HG03439 (cell line): ENCODE measurements around the gene PRDM1.

Experiments
- ATAC-seq: cut with Tn5 transposase; IDR thresholded peaks from one replicate; pipeline ENCODE4 v1.9.1; 2021; ENCODE audit warnings: mild to moderate bottlenecking, moderate library complexity; ENCODE audit not compliant: unreplicated experiment

PRDM1 gene

DNA sequence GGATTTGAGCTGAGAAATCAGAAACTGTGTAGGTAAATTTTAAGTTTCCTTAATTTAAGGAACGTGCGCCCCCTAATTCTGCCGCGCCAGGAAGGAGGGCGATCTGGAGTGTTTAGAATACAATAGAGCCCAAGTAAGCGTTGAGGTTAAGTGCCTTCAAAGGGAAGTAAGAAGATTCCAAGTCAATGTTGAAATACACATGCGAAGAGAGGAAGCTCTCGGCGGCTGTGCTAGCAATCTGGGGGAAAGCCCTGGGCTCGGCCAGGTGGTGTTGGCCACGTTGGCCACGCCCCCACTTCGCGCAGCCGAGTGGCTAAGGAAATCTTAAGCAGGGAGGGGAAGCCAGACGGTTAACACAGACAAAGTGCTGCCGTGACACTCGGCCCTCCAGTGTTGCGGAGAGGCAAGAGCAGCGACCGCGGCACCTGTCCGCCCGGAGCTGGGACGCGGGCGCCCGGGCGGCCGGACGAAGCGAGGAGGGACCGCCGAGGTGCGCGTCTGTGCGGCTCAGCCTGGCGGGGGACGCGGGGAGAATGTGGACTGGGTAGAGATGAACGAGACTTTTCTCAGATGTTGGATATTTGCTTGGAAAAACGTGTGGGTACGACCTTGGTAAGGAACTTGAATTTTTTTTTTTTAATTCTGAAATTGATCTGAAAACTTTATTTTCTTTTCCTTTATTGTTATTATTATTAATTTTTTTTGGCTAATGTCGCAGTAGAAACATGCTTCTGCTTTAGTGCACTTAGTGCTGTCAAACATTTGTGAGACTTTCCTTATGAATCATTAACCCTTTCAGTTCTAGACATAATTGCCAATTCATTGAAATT lies at the start of gene PRDM1:
Gene PRDM1 (plus strand): TSS at position 353 of the 830 bp plus-strand sequence. CDS start 218 bp downstream, at position 571.
- peak; percentile 74 for ATAC-seq

DNA sequence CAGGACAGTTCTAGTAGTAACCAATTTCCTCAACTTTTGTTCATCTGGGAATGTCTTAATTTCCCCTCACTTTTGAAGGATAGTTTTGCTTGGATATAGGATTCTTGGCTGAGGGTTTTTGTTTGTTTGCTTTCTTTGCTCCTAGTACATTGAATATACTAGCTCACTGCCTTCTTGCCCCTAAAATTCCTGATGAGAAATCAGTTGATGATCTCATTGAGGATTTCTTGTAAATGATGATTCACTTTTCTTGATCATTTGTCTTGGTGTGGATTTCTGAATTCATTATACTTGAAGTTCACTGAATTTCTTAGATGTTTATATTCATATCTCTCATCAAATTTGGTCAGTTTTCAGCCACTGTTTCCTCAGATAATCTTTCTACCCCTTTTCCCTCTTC lies 49.1 kb upstream of the PRDM1 start:
- no peak for ATAC-seq

DNA sequence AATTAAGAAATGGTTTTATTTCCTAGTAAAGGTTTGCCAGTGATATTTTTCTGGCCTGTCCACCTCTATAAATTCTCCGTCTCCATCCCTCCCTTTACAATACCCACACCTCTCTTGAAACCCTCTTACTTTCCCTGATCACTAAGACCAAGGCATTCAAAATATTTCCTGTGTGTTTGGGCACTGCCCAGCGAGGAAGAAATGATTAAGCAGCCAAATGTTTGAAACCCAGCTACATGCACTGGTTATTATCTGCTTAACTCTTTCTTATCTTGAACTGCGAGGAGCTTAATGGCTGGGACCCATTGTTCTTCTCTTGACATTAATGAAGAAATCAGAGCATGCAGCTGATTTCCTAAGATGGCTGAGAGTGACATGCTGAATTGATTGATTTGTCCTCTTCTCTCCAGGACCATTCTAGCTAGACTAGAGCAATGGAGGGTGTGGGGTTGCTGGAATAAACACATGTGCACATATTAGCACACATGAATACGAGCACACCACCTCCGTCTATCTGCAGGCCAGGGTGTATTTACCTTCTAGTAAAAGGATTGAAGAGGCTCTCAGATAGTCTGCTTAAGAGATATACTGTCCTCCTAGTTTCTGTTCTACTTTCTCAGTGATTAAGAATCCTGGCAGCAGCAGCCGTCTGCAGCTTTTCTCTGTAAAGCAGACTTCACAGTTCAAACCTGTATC lies 46.1 kb upstream of the PRDM1 start:
- no peak for ATAC-seq

DNA sequence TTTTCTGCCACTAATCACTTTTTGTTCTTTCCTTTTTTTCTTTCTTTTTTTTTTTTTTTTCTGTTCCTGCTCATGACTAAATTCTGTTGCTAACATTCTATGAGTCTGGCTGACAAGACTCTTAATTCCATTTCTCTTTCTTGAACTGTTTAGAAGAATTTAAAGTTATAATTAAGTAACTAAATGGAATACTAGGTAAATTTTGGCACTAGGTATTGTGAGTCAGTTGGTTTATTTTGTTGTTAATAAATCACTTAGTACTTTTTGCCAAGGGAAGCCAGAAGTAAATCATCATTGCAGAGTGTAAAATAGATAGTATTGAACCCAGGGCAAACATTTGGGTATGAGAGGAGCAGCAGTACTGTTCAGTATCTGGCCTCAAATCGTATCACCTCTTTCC lies 42.0 kb upstream of the PRDM1 start:
- ATAC-seq: no peak

DNA sequence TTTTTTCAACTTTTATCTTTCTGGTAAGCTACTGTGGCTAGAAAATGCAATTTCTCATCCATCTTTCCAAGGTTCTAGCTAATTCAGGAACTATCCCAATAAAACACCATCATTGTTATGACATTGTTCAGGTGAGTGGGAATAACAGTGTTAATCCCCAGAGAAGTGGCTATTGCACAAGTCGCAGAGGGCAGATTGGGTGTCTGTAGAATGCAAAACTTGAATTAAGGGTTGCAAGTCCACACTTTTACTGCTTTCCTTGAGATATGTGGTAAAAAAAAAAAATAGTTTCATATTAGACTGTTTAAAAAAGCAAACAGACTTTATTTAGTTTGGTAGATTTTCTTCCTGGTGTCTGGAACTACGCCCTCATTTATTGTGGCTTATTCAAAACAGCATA lies 41.1 kb upstream of the PRDM1 start:
- no peak for ATAC-seq

DNA sequence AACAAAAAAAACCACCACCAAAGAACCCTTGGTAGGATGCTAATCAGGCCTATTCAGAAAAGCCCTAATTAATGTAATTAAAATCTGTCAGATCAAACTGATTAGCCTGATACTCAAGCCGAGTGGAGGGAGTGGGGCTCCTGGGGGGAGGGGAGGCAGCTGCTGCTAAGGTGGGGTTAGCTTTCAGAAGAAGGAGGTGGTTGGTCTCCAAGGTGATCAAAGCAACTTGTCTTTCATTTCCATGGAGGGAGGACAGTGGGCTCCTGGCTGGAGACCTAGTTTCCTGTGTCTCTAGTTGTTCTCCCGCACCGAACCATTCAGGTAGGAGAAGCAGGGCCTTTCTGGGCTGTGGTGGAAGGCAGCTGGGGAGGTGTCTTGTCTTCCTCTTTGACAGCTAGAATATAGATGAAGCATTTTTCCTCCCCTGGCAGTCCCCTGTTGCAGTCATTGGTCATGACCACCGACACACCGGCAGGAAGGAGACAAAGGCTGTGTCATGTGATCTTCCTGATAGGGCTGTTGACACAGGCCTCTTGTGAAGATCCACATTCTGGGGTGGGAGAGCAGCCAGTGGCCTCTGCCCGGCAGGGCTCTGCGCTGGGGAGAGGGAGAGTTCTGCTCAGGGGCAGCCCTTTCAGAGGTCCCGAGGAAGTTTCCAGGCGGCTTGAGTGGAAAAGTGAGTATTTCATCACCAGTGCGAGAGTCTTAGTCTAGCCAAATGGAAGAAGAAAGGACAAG lies 39.9 kb upstream of the PRDM1 start:
- no peak for ATAC-seq

DNA sequence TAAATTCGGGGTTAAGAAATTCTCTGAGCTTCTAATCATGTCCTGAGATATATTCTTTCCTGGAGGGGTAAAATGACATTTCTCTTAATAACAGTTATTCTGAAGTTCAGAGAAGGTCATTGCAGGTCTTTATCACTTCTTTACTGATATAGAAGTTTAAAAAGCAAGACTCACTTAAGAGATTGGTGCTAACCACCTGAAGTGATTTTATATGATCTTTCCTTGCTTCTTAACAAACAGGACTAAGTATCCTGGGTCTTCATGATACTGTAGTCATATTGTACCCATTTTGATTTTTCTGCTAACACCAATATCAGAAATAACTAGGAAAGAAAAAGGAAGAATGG lies 39.3 kb upstream of the PRDM1 start:
- no peak for ATAC-seq

DNA sequence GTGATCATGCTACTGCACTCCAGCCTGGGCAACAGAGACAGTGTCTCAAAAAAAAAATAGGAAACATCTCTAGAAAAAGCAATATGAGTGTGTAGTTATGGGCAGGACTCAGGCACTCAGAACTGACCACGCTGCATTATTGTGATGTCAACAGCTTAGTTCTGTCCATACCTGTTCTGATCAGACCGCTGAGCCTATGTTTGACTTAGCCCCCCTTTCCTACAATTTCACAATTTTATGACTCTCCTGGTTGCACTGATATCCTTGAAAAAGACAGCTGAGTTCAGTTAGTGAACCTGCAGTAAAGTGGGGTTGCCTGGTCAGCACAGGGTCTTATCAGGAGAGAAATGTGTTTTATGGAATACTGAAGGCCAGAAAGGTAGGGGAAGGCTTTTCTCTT lies 37.8 kb upstream of the PRDM1 start:
- no peak for ATAC-seq

DNA sequence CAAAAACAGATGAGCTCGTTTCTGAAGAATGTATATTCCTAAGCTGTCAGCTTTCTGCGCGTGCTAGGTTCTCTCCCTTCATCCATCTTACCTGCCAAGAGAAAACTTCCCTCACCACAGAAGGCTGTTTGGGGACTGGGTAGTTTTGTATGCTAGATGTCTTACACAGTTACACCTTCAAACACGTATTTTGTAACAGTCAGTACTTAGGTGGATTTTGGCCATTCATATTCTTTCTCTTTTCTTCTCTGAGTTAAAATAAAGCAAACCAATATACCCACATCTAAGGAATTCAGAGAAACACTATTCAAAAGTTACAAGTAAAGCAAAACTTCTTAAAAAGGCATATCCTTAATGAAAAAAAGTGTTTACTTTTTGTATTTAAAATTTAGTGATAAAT lies 35.6 kb upstream of the PRDM1 start:
- no peak for ATAC-seq

DNA sequence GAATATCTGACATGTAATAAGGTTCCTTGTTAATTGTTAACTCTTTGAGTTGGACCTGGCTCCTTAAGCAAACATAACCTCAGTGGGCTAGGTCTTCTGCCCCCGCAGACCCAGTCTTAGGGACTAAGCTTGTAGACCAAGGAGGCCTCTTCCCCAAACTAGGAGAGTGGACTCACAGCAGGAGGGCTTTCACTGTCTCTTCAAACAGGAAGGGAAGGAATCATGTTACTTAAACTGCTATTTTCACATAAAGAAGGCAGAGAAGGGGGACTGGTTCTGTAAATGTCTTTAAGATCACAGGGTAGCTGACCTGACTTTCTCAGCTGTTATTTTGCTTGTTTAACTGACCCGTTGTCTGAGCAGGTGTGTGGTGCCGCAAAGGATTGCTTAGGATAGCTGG lies 34.9 kb upstream of the PRDM1 start:
- no peak for ATAC-seq

DNA sequence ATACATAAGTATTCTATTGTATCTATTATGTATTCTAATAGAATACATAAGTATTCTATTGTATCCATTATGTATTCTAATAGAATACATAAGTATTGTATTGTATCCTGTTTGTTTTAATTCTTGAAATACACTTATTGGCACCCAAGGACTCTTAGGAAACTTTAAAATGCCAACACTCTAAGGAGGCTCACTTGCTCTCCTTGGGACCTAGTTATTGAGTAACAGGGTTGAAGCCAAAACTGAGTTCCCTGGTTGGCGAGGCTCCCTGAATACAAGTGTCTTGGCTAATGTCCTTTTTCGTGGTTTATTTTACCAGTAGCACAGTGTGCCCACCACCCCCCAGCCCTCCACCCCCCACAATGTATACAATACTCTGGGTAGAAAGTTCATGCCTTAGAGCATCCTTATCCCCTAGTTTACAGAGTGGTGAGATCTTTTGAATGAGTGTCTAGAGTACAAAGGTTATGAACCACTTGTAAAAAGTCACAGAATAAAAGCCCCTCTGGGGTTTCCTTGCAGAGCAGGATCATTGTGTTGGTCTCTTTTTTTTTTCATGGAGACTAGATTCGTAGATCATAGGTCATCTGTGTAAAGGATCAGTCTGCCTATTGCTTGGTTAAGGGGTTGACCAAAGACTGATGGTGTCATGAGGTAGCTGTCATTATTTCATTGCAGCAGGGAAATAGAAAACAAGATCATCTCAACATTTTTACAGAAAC lies 32.5 kb upstream of the PRDM1 start:
- no peak for ATAC-seq

DNA sequence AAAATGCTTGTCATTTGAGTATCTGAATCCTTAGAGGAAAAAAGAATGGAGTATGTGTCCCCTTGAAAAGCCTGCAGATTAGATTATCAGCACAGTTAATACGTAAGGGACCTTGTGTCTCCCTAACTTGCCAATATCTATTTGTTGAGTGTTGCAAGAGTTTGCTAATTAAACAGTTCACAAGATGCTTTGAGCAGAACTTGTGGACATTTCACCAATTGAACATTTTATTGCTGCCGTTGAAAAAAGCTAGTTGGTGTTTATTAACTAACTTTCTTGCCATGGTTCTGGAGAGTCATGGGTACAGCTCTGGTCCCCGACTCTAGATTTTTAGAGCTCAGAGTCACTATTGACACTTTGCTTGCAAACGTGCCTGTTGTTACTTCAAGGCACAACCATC lies 30.6 kb upstream of the PRDM1 start:
- no peak for ATAC-seq

DNA sequence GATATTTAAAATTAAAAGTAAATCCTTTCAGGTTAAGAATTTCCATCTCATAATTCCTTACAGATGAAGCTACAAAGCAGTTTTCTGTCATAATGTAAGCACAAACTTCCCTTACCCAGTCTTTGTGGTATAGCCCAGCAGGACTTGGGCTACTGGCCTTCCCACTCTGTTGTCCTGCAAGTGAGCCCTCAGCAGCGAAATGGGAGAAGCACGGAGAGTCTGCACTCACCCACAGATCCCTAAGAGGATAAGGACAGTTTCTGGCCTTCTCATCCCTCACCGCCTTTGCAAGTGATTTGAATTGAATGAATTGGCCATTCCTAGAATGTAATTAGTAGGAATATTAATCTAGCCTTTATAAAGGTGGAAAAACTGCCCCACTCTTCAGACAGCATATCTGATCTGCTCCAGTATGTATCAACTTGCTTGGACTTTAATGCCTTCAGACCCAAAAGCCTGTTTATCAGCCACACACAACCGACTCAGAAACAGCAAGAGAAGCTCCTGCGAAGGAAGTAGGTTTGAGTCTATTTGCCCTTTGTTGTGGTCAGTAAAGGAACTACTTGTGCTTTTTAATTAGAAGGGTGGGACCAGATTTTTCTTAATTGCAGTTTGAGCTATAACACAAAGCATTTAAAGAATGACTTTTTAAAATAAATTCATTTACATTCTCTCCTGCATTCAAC lies 29.9 kb upstream of the PRDM1 start:
- no peak for ATAC-seq

DNA sequence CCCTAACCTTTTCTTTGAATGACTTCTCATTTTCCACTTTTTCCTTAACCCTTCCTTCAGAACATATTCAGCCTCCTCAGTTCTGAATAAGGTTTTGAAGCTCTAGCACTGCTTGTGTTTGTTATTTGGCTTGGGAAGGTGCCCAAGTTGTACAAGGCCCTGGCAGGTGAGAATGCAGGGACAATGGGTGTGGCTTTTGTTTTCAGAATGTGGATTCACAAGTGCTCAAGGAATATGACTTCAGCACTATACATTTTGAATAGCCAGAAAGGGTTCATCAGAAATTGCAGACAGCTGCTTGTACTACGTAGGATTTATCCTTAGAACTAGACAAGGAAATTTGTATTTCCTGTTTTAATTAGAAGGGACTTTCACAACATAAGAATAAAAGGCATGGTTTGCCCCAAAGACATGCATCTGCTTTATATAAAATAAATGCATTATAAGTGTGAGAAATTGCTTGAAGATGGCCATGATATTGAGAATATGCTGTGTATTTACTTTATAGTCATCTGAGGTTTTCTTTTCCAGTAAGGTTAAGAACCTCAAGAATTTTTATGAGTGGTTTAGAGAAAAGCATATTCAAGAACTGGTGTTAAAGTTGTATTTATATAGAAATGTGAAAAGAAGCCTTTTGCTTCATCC lies 29.3 kb upstream of the PRDM1 start:
- no peak for ATAC-seq

DNA sequence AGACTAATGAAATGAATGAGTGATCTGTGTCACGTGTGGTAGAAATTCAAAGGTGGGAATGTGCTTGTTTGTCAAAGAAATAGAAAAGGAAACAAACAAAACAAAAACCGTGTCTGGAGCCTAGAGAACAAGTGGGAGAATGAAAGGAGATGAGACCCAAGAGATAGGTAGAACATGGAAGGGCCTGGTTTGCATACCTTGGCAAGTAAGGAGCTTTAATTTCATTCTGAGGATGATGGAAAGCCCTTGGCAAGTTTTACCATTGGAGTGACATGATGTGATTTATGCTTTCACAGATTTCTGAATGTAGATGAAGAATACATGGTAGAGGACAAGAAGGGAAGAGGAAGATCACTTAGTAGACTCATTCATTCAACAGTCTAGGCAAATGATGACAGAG lies 26.8 kb upstream of the PRDM1 start:
- no peak for ATAC-seq

DNA sequence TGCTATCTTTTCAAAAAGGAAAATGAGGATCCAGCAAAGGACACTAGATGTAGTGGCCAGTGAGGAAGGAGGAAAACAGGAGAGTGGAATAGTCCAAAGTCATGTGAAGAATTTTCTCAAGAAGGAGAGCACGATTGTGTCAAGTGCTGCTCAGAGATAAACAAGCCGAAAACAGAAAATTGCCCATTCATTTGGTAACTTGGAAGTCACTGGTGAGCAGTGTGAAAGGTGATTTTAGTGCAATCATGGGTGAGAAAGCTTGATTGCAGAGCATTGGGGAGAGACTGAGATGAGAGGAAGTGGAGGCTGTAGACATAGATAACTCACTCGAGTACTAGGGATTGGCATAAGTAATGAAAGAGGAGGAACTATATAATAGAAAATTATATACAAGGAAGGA lies 26.0 kb upstream of the PRDM1 start:
- ATAC-seq: no peak

DNA sequence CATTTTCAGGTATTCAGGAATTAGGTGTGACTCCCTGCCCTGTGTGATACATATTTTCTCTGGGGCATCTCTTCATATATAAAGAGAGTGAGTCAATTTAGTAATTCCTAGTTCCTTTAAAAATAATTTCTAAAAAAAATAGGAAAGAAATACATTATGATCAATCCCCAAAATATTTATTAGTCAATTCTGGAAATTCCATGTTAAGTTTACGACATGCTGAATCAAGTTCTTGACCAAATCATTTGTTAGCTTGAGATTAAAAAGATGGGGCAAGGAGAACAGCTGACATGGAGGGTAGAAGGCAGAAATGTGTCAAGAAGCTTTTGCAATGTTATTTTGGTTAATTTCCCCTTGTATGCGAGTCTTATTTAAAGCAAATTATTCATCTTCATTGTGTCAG lies 22.7 kb upstream of the PRDM1 start:
- ATAC-seq: no peak

DNA sequence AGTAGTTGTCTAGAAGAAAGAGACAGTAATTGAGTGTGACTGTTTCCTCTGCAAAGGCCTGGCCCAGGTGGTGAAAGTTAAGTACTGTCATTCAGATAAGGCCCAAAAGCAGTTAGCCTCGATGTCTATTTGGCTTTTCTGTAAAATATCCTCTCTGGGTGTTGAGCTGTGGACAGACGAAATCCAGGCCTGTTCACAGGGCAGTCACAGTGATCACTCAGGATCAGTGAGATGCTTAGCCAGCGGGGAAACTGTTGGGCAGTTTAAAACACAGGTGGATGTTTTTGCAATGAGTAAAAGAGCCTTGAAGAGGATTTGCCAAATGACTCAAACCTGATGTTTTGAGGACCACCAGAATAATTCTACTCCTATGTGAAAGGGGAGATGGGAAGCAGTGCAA lies 22.0 kb upstream of the PRDM1 start:
- no peak for ATAC-seq

DNA sequence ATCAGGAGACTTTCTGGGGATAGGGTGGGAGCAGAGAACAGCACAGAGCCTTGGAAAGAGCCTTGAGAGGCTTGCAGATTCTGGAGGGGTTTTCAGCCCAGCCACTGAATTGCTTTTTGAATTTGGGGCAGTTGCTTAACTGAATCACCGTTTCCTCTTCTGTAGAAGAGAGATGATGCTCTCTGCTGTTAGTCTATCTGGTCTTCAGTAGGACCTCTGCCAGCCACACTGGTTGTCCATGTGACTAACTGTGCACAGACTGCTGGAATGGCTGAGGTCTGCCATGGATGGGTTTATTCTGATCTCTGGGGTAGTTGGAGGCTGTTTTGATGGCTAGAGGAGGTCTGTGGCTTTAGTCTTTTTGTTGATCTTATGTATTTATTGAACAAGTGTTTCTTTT lies 21.4 kb upstream of the PRDM1 start:
- ATAC-seq: no peak

DNA sequence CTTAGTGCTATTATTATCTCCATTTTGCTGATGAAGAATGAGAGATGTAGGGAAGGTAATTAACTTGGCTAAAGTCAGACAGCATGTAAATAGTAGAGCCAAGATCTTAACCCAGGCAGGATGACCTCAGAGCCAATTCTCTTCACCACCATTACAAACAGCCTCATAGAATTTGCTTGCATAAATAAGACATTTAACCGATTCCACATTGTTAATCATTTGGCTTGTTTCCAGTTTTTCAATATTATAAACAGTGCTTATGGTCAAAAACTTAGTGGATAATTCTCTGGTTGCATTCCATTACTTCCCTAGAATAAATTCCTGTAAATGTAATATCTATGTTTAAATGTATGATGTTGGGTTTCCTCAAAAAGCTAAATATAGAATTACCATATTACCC lies 19.1 kb upstream of the PRDM1 start:
- ATAC-seq: no peak
